ENCODE data around the gene NPFFR1.
A peak's percentile ranks its signal among the peaks of the same experiment; 100 is the strongest.

The NPFFR1 gene

DNA sequence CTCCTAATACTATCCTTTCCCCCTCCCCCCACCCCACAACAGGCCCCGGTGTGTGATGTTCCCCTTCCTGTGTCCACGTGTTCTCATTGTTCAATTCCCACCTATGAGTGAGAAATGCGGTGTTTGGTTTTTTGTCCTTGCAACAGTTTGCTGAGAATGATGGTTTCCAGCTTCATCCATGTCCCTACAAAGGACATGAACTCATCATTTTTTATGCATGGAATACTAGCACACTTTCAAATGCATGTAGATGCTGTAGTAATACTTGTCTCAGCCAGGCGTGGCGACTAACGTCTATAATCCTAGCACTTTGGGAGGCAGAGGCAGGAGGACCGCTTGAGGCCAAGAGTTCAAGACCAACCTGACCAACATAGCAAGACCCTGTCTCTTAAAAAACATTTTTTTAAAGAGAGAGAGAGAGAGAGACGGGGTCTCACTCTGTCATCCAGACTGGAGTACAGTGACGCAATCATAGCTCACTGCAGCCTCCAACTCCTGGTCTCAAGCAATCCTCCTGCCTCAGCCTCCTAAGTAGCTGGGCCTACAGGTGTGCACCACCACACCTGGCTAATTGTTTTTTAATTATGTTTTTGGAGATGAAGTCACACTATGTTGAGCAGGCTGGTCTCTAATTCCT, 60.9 kb downstream of the NPFFR1 start (continued):
- TF ChIP-seq, protein P1, sequence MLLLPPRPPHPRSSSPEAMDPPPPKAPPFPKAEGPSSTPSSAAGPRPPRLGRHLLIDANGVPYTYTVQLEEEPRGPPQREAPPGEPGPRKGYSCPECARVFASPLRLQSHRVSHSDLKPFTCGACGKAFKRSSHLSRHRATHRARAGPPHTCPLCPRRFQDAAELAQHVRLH (tag by site-specific recombination; IDR thresholded peaks at IDR 0.05): peak; percentile 41; the same call in 1 of the 2 replicates
- TF ChIP-seq, protein P2, sequence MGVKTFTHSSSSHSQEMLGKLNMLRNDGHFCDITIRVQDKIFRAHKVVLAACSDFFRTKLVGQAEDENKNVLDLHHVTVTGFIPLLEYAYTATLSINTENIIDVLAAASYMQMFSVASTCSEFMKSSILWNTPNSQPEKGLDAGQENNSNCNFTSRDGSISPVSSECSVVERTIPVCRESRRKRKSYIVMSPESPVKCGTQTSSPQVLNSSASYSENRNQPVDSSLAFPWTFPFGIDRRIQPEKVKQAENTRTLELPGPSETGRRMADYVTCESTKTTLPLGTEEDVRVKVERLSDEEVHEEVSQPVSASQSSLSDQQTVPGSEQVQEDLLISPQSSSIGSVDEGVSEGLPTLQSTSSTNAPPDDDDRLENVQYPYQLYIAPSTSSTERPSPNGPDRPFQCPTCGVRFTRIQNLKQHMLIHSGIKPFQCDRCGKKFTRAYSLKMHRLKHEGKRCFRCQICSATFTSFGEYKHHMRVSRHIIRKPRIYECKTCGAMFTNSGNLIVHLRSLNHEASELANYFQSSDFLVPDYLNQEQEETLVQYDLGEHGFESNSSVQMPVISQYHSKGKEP (tag by site-specific recombination; IDR thresholded peaks at IDR 0.05): peak; percentile 52; the same call in 1 of the 2 replicates

DNA sequence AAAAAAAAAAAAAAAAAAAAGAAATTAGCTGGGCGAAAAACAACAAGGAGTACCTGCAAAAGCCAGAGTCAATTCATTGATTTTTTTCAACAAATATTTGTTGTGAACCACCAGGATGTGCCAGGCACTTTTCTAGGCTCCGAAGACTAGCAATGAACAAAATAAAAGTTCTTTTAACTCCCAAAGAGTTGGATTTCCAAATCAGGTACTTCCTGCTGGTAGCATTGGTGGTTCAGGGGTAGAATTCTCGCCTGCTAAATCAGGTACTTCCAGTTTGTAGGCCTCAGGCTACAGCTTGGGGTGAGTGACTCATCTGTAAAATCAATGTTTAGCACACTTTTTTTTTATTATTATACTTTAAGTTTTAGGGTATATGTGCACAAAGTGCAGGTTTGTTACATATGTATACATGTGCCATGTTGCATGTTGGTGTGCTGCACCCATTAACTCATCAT, 61.4 kb downstream of the NPFFR1 start:
- peaks cover 29 to 56% of the 10 kb centered on the region in 2 experiments for H3K36me3 ChIP-seq (ENCODE audit: control insufficient read depth in 2 of 2, insufficient read depth in 1 of 2, low read length in 2 of 2)

DNA sequence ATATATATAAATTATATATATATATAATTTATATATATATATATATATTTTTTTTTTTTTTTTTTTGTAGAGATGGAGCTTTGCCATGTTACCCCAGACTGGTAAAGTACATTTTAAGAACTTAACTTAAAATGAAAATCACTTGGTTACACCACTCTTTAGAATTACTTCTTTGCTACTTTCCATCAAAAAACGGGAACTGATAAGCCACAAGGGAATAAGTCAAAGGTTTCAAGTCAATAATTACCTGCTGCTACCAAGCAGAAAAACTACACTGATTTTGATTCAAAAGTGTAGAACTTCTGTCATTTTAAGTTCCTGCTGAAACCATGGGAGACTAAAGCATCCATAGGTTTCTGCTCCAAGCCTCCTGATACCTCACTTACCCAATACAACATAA, 62.8 kb downstream of the NPFFR1 start:
- Histone ChIP-seq H3K27ac (ENCODE audit: extremely low read depth, low read depth, low read length) (no peak overlapping the region), H3K4me3 (ENCODE audit: low read depth, low read length) (no peak overlapping the region), H3K9me3 (ENCODE audit: control insufficient read depth, insufficient read depth, low read depth, low read length) (no peaks in the 10 kb centered on the region), H3K4me1 (ENCODE audit: control insufficient read depth, insufficient read depth, low read length) (no peaks in the 10 kb centered on the region), H3K36me3 (ENCODE audit: control insufficient read depth in 2 of 2, insufficient read depth in 1 of 2, low read length in 2 of 2) (peaks cover 39 to 57% of the 10 kb centered on the region in 2 experiments)
- CTCF ChIA-PET: interaction anchor here (0.5 to 5.4 kb wide), 27 partner anchors 10 to 677 kb away, joined by 3 to 177 read pairs (median 5); partner anchors contain the start of gene PPA1
- TF ChIP-seq, protein P3, sequence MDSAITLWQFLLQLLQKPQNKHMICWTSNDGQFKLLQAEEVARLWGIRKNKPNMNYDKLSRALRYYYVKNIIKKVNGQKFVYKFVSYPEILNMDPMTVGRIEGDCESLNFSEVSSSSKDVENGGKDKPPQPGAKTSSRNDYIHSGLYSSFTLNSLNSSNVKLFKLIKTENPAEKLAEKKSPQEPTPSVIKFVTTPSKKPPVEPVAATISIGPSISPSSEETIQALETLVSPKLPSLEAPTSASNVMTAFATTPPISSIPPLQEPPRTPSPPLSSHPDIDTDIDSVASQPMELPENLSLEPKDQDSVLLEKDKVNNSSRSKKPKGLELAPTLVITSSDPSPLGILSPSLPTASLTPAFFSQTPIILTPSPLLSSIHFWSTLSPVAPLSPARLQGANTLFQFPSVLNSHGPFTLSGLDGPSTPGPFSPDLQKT (IDR thresholded peaks at IDR 0.05; ENCODE audit: borderline replicate concordance, low read depth, low read length): no peak
- no peak for TF ChIP-seq ZNF133 (tag by site-specific recombination; IDR thresholded peaks at IDR 0.05)
- POLR2A ChIA-PET: interaction anchor here (0.6 to 3.1 kb wide), 5 partner anchors 11 to 166 kb away, joined by 3 to 22 read pairs (median 5); partner anchors contain the start of genes PPA1, SAR1A and TYSND1

More for the DNA sequence above, 61.4 kb downstream of the NPFFR1 start:
- POLR2A ChIA-PET: interaction anchor here (0.6 to 3.1 kb wide), 5 partner anchors 8 to 390 kb away, joined by 3 to 22 read pairs (median 5); partner anchors contain the start of genes PPA1 and SAR1A
- Histone ChIP-seq H3K9me3 (ENCODE audit: control insufficient read depth, insufficient read depth, low read depth, low read length) (no peaks in the 10 kb centered on the region), H3K4me1 (ENCODE audit: control insufficient read depth, insufficient read depth, low read length) (no peaks in the 10 kb centered on the region), H3K27ac (ENCODE audit: extremely low read depth, low read depth, low read length) (no peak overlapping the region), H3K4me3 (ENCODE audit: low read depth, low read length) (no peak overlapping the region)
- CTCF ChIA-PET: interaction anchor here (0.9 to 5.4 kb wide), 27 partner anchors 10 to 314 kb away, joined by 3 to 177 read pairs (median 5); partner anchors contain the start of genes PPA1, SAR1A and TYSND1
- TF ChIP-seq, protein P4, sequence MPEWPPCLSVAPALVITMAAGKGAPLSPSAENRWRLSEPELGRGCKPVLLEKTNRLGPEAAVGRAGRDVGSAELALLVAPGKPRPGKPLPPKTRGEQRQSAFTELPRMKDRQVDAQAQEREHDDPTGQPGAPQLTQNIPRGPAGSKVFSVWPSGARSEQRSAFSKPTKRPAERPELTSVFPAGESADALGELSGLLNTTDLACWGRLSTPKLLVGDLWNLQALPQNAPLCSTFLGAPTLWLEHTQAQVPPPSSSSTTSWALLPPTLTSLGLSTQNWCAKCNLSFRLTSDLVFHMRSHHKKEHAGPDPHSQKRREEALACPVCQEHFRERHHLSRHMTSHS (tag by site-specific recombination; IDR thresholded peaks at IDR 0.05): no peak
- 0 out of 2 replicates have a peak, but pooled peaks have one; percentile 46 for TF ChIP-seq GFI1B (tag by site-specific recombination; IDR thresholded peaks at IDR 0.05)
- TF ChIP-seq, protein P5, sequence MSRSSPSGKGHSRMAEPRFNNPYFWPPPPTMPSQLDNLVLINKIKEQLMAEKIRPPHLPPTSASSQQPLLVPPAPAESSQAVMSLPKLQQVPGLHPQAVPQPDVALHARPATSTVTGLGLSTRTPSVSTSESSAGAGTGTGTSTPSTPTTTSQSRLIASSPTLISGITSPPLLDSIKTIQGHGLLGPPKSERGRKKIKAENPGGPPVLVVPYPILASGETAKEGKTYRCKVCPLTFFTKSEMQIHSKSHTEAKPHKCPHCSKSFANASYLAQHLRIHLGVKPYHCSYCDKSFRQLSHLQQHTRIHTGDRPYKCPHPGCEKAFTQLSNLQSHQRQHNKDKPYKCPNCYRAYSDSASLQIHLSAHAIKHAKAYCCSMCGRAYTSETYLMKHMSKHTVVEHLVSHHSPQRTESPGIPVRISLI (tag by site-specific recombination; IDR thresholded peaks at IDR 0.05): 0 out of 2 replicates have a peak, but pooled peaks have one; percentile 17
- no peak for TF ChIP-seq HOXD13 (CRISPR knock-in tag; IDR thresholded peaks at IDR 0.05; ENCODE audit: borderline replicate concordance)

DNA sequence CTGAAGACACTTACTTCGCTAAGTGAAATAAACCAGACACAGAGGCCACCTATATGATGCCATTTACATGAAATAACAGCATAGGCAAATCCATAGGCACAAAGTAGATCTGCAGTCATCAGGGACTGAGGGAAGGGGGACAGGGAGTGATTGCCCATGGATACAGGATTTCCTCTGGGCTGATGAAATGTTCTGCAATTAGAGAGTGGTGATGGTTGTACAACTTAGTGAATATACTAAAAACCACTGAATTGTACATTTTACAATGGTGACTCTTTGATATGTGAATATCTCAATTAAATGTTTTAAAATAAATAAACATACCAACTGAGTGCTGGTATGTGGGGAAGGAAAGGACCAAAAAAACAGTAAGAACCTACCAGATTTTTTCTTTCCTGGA, 70.9 kb downstream of the NPFFR1 start:
- TF ChIP-seq, protein P6, sequence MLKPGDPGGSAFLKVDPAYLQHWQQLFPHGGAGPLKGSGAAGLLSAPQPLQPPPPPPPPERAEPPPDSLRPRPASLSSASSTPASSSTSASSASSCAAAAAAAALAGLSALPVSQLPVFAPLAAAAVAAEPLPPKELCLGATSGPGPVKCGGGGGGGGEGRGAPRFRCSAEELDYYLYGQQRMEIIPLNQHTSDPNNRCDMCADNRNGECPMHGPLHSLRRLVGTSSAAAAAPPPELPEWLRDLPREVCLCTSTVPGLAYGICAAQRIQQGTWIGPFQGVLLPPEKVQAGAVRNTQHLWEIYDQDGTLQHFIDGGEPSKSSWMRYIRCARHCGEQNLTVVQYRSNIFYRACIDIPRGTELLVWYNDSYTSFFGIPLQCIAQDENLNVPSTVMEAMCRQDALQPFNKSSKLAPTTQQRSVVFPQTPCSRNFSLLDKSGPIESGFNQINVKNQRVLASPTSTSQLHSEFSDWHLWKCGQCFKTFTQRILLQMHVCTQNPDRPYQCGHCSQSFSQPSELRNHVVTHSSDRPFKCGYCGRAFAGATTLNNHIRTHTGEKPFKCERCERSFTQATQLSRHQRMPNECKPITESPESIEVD (tag by site-specific recombination; IDR thresholded peaks at IDR 0.05): 0 out of 2 replicates have a peak, but pooled peaks have one; percentile 12
- peak; percentile 81 for TF ChIP-seq ZBTB17 (tag by site-specific recombination; IDR thresholded peaks at IDR 0.05)
- 0 out of 2 replicates have a peak, but pooled peaks have one; percentile 67 for TF ChIP-seq ZNF664 (tag by site-specific recombination; IDR thresholded peaks at IDR 0.05)
- no peak for TF ChIP-seq REPIN1 (tag by site-specific recombination; IDR thresholded peaks at IDR 0.05; ENCODE audit: low read depth)
- TF ChIP-seq, protein P7, sequence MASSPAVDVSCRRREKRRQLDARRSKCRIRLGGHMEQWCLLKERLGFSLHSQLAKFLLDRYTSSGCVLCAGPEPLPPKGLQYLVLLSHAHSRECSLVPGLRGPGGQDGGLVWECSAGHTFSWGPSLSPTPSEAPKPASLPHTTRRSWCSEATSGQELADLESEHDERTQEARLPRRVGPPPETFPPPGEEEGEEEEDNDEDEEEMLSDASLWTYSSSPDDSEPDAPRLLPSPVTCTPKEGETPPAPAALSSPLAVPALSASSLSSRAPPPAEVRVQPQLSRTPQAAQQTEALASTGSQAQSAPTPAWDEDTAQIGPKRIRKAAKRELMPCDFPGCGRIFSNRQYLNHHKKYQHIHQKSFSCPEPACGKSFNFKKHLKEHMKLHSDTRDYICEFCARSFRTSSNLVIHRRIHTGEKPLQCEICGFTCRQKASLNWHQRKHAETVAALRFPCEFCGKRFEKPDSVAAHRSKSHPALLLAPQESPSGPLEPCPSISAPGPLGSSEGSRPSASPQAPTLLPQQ (tag by site-specific recombination; IDR thresholded peaks at IDR 0.05): no peak
- TF ChIP-seq ZNF404 (tag by site-specific recombination; IDR thresholded peaks at IDR 0.05): no peak
- no peak for TF ChIP-seq ZNF707 (tag by site-specific recombination; IDR thresholded peaks at IDR 0.05)
- TF ChIP-seq, protein P8, sequence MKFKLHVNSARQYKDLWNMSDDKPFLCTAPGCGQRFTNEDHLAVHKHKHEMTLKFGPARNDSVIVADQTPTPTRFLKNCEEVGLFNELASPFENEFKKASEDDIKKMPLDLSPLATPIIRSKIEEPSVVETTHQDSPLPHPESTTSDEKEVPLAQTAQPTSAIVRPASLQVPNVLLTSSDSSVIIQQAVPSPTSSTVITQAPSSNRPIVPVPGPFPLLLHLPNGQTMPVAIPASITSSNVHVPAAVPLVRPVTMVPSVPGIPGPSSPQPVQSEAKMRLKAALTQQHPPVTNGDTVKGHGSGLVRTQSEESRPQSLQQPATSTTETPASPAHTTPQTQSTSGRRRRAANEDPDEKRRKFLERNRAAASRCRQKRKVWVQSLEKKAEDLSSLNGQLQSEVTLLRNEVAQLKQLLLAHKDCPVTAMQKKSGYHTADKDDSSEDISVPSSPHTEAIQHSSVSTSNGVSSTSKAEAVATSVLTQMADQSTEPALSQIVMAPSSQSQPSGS (tag by site-specific recombination; IDR thresholded peaks at IDR 0.05; ENCODE audit: low read depth): no peak
- no peak for TF ChIP-seq ZNF24 (tag by site-specific recombination; IDR thresholded peaks at IDR 0.05)
- POLR2A ChIA-PET: no interaction called here
- Histone ChIP-seq H3K9me3 (ENCODE audit: control insufficient read depth, insufficient read depth, low read depth, low read length) (no peaks in the 10 kb centered on the region), H3K4me3 (ENCODE audit: low read depth, low read length) (no peak overlapping the region), H3K27ac (ENCODE audit: extremely low read depth, low read depth, low read length) (no peak overlapping the region), H3K36me3 (ENCODE audit: control insufficient read depth in 2 of 2, insufficient read depth in 1 of 2, low read length in 2 of 2) (peaks cover 85 to 97% of the 10 kb centered on the region in 2 experiments), H3K4me1 (ENCODE audit: control insufficient read depth, insufficient read depth, low read length) (no peaks in the 10 kb centered on the region)
- CTCF ChIA-PET: no interaction called here

Data from HEK293 (cell line).